GM23338 (cell line): ENCODE results near the gene KAZN.

Experiments
- CTCF ChIP-seq, 2 experiments: fragments of 200-600 bp in 1 of 2; sonication (generic) in 1 of 2; conservative IDR thresholded peaks; 2 replicates each; pipeline versions ENCODE4 v1.5.1 to v1.6.1; 2016 to 2017; ENCODE audit warnings: antibody characterized with exemption in 2 of 2, low read depth in 2 of 2, mild to moderate bottlenecking in 2 of 2, moderate library complexity in 1 of 2
- ZNF462 ChIP-seq: fragments of 250-450 bp; sonication (Bioruptor Pico); IDR thresholded peaks from 2 replicates; pipeline ENCODE4 v1.5.0; 2020; ENCODE audit warnings: mild to moderate bottlenecking, moderate library complexity

- no peak for TF ChIP-seq CTCF (conservative IDR thresholded peaks at IDR 0.05; ENCODE audit: low read depth in 2 of 2)
- no peak for TF ChIP-seq ZNF462 (CRISPR knock-in tag)
These were observed 56.1 kb downstream of the KAZN start for GRCh38 chr1:14654554-14654953.
